Measurements from ENCODE around the gene CERS6. TPM values are rescaled to one million over a fixed set of nuclear protein-coding genes. Genes with fewer than 3 reads are reported as not detected.

CERS6 gene
- total RNA-seq, 1 experiment from 2014 or later: 8.3 TPM

DNA sequence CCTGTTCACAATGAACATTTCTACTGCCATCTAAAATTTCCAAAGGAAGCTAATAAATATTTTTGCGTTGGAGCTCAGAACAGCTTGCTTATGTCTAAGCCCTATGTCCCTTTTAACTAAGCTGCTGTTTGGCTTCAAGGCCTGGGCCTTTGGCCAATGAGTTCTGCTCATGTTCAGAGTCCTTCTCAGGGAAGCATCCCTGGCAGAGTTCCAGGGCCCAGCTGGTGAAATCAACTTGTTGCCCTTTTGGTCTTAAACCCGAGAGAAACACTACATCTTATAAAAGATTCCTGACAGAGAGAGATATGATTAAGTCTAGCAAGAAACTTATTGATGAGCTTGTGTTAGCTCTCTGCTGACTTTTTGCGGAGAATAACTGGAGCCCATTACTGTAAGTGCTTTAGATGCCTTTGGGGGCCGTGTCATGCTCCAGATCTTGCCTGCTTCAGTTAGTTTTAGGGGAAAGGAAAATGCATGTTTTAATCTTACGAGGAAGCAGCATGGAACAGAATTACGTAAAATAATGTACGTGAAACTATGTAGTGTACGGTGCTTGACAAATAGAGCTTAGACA, 243.9 kb downstream of the CERS6 start:
- ChIA-PET CTCF (interaction anchor here (0.6 kb wide), 1 partner anchor 77 kb away, joined by 3 read pairs; no protein-coding TSS in a partner anchor), POLR2A (ENCODE audit: unreplicated experiment) (no interaction called here)
- intact Hi-C loops (cut with micrococcal nuclease; ENCODE audit: unreplicated experiment): no loop called here

GRCh38 chr2:168700615-168701245, 244.7 kb downstream of the CERS6 start:
- intact Hi-C loops (cut with micrococcal nuclease; ENCODE audit: unreplicated experiment): no loop called here
- no peak overlapping the region for H3K4me2 ChIP-seq

More for the DNA sequence above, 243.9 kb downstream of the CERS6 start:
- BruUV-seq (replicated peaks): no TSS peak
- Histone ChIP-seq H3K27me3 (ENCODE audit: insufficient read depth, low read depth) (no peaks in the 10 kb centered on the region), H3K4me3 (no peak overlapping the region), H3K4me2 (no peak overlapping the region), H3K9me3 (ENCODE audit: insufficient read depth, low read depth) (no peaks in the 10 kb centered on the region), H3K79me2 (ENCODE audit: low read depth) (no peaks in the 10 kb centered on the region), H3F3A (ENCODE audit: insufficient read depth, low read depth) (no peaks in the 10 kb centered on the region), H3K36me3 (ENCODE audit: low read depth) (no peaks in the 10 kb centered on the region), H3K27ac (no peak overlapping the region), H2AFZ (no peak overlapping the region), H3K4me1 (replicated peaks; ENCODE audit: insufficient read depth) (no peaks in the 10 kb centered on the region), H3K9me2 (ENCODE audit: insufficient read depth) (no peaks in the 10 kb centered on the region), H4K20me1 (ENCODE audit: insufficient read depth) (no peaks in the 10 kb centered on the region)
- no peak for DNase-seq
- TF ChIP-seq, protein P1, sequence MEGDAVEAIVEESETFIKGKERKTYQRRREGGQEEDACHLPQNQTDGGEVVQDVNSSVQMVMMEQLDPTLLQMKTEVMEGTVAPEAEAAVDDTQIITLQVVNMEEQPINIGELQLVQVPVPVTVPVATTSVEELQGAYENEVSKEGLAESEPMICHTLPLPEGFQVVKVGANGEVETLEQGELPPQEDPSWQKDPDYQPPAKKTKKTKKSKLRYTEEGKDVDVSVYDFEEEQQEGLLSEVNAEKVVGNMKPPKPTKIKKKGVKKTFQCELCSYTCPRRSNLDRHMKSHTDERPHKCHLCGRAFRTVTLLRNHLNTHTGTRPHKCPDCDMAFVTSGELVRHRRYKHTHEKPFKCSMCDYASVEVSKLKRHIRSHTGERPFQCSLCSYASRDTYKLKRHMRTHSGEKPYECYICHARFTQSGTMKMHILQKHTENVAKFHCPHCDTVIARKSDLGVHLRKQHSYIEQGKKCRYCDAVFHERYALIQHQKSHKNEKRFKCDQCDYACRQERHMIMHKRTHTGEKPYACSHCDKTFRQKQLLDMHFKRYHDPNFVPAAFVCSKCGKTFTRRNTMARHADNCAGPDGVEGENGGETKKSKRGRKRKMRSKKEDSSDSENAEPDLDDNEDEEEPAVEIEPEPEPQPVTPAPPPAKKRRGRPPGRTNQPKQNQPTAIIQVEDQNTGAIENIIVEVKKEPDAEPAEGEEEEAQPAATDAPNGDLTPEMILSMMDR (conservative IDR thresholded peaks at IDR 0.05): no peak
- TF ChIP-seq EZH2 (IDR thresholded peaks at IDR 0.05; ENCODE audit: low read depth): no peak

DNA sequence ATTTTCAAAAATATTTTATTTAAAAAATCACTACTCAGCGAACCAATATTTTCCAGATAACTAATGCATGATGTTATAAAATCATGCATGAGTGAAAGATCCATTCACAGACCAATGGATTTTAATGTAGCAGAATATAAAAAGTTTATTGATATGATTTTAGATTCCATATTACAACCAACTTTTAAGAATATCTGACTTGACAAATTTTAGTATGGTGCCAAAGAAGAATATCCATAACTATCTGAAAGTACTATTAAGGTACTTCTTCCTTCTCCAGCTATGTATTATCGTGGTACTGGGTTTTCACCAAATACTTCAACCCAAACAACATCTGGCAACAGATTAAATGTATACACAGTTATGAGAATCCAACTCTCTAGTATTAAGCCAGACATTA, 246.5 kb downstream of the CERS6 start:
- Histone ChIP-seq H3K9me3 (ENCODE audit: insufficient read depth, low read depth) (no peaks in the 10 kb centered on the region), H3K4me2 (no peak overlapping the region), H4K20me1 (ENCODE audit: insufficient read depth) (no peaks in the 10 kb centered on the region), H3K4me1 (replicated peaks; ENCODE audit: insufficient read depth) (no peaks in the 10 kb centered on the region), H2AFZ (no peak overlapping the region), H3K36me3 (ENCODE audit: low read depth) (no peaks in the 10 kb centered on the region), H3K27ac (no peak overlapping the region), H3K9me2 (ENCODE audit: insufficient read depth) (no peaks in the 10 kb centered on the region), H3K4me3 (no peak overlapping the region), H3F3A (ENCODE audit: insufficient read depth, low read depth) (no peaks in the 10 kb centered on the region), H3K79me2 (ENCODE audit: low read depth) (no peaks in the 10 kb centered on the region), H3K27me3 (ENCODE audit: insufficient read depth, low read depth) (no peaks in the 10 kb centered on the region)
- BruUV-seq (replicated peaks): no TSS peak
- TF ChIP-seq, protein P1 (conservative IDR thresholded peaks at IDR 0.05): no peak
- TF ChIP-seq EZH2 (IDR thresholded peaks at IDR 0.05; ENCODE audit: low read depth): no peak
- ChIA-PET POLR2A (ENCODE audit: unreplicated experiment) (no interaction called here), CTCF (no interaction called here)
- DNase-seq: no peak
- intact Hi-C loops (cut with micrococcal nuclease; ENCODE audit: unreplicated experiment): no loop called here

More at GRCh38 chr2:168700615-168701245, 244.7 kb downstream of the CERS6 start:
- Histone ChIP-seq H3K9me3 (ENCODE audit: insufficient read depth, low read depth) (no peaks in the 10 kb centered on the region), H3K79me2 (ENCODE audit: low read depth) (no peaks in the 10 kb centered on the region), H2AFZ (no peak overlapping the region), H3K4me3 (no peak overlapping the region), H3K27ac (no peak overlapping the region), H3K9me2 (ENCODE audit: insufficient read depth) (no peaks in the 10 kb centered on the region), H3K27me3 (ENCODE audit: insufficient read depth, low read depth) (no peaks in the 10 kb centered on the region), H3F3A (ENCODE audit: insufficient read depth, low read depth) (no peaks in the 10 kb centered on the region), H4K20me1 (ENCODE audit: insufficient read depth) (no peaks in the 10 kb centered on the region), H3K4me1 (replicated peaks; ENCODE audit: insufficient read depth) (no peaks in the 10 kb centered on the region), H3K36me3 (ENCODE audit: low read depth) (no peaks in the 10 kb centered on the region)
- CTCF ChIA-PET: no interaction called here
- POLR2A ChIA-PET (ENCODE audit: unreplicated experiment): no interaction called here
- no TSS peak for BruUV-seq (replicated peaks)
- DNase-seq: no peak
- TF ChIP-seq EZH2 (IDR thresholded peaks at IDR 0.05; ENCODE audit: low read depth): no peak
- TF ChIP-seq, protein P1 (conservative IDR thresholded peaks at IDR 0.05): no peak
